GM23338 (cell line): ENCODE measurements around the gene HMCN2. TPM values are rescaled to one million over a fixed set of nuclear protein-coding genes. Genes with fewer than 3 reads are reported as not detected.

Experiments
- ATAC-seq: fragments of 200-7000 bp; cut with Tn5 transposase; 3 replicates; pipeline ENCODE4 v1.9.1; 2020
- DNase-seq: peaks from one replicate; pipeline ENCODE4 v3.0.0-alpha.2; 2015; ENCODE audit warnings: low spot score
- H2AFZ ChIP-seq: fragments of 200-600 bp; sonication (generic); 2 replicates; pipeline ENCODE4 v1.8.0; 2016; ENCODE audit warnings: antibody characterized with exemption, mild to moderate bottlenecking, moderate library complexity
- H3F3A ChIP-seq: fragments of 200-600 bp; sonication (generic); replicated peaks from 2 replicates; pipeline ENCODE4 v1.8.0; 2017; ENCODE audit warnings: antibody characterized with exemption, mixed run types, low read depth
- H3K27ac ChIP-seq: fragments of 200-600 bp; sonication (generic); 2 replicates; pipeline ENCODE4 v1.6.1; 2016; ENCODE audit warnings: low read depth
- H3K27me3 ChIP-seq: fragments of 200-600 bp; sonication (generic); 2 replicates; pipeline ENCODE4 v1.8.0; 2016; ENCODE audit warnings: mild to moderate bottlenecking, mixed run types, moderate library complexity; ENCODE audit not compliant: insufficient read depth
- H3K36me3 ChIP-seq: fragments of 200-600 bp; sonication (generic); 2 replicates; pipeline ENCODE4 v1.8.0; 2016; ENCODE audit warnings: mild to moderate bottlenecking; ENCODE audit not compliant: insufficient read depth
- H3K4me1 ChIP-seq: fragments of 200-600 bp; sonication (generic); 2 replicates; pipeline ENCODE4 v1.8.0; 2016; ENCODE audit warnings: mild to moderate bottlenecking, moderate library complexity; ENCODE audit not compliant: insufficient read depth
- H3K4me2 ChIP-seq: fragments of 200-600 bp; sonication (generic); 2 replicates; pipeline ENCODE4 v1.7.1; 2017; ENCODE audit warnings: mixed run types
- H3K4me3 ChIP-seq: fragments of 200-600 bp; sonication (generic); 2 replicates; pipeline ENCODE4 v1.6.1; 2016; ENCODE audit warnings: mixed run types
- H3K79me2 ChIP-seq: fragments of 200-600 bp; sonication (generic); replicated peaks from 2 replicates; pipeline ENCODE4 v1.8.0; 2017; ENCODE audit warnings: mild to moderate bottlenecking; ENCODE audit not compliant: insufficient read depth
- H3K9me2 ChIP-seq: fragments of 200-600 bp; sonication (generic); 2 replicates; pipeline ENCODE4 v1.8.0; 2017; ENCODE audit not compliant: insufficient read depth
- H4K20me1 ChIP-seq: fragments of 200-600 bp; sonication (generic); replicated peaks from 2 replicates; pipeline ENCODE4 v1.8.0; 2017; ENCODE audit warnings: mild to moderate bottlenecking; ENCODE audit not compliant: insufficient read depth
- H3K27ac Mint-ChIP-seq: 2 replicates; pipeline ENCODE4 v1.8.0; 2020; ENCODE audit warnings: inconsistent platforms, mild to moderate bottlenecking, moderate library complexity, mixed read lengths
- H3K27me3 Mint-ChIP-seq: 3 replicates; pipeline ENCODE4 v1.8.0; 2022; ENCODE audit warnings: low read depth, mild to moderate bottlenecking, moderate library complexity, mixed read lengths, inconsistent platforms; ENCODE audit not compliant: insufficient read depth, poor library complexity
- H3K36me3 Mint-ChIP-seq: 3 replicates; pipeline ENCODE4 v1.8.0; 2021; ENCODE audit warnings: low read depth, mild to moderate bottlenecking, inconsistent platforms, moderate library complexity, mixed read lengths
- H3K4me1 Mint-ChIP-seq: 3 replicates; pipeline ENCODE4 v1.8.0; 2020; ENCODE audit warnings: mild to moderate bottlenecking, inconsistent platforms, mixed read lengths
- H3K4me3 Mint-ChIP-seq: 3 replicates; pipeline ENCODE4 v1.8.0; 2021; ENCODE audit warnings: moderate library complexity, mild to moderate bottlenecking, inconsistent platforms, mixed read lengths
- H3K9me3 Mint-ChIP-seq: 3 replicates; pipeline ENCODE4 v1.8.0; 2020; ENCODE audit warnings: moderate library complexity, mild to moderate bottlenecking, inconsistent platforms, mixed read lengths
- CREB1 ChIP-seq: fragments of 250-450 bp; sonication (Bioruptor Pico); IDR thresholded peaks from 2 replicates; pipeline ENCODE4 v1.5.0; 2020; ENCODE audit warnings: low read depth, mild to moderate bottlenecking, moderate library complexity
- EZH2 ChIP-seq: fragments of 200-600 bp; sonication (generic); IDR thresholded peaks from one replicate; pipeline ENCODE4 v1.8.0; 2017; ENCODE audit warnings: antibody characterized with exemption, mild to moderate bottlenecking, low read depth; ENCODE audit not compliant: unreplicated experiment
- EZH2phosphoT487 ChIP-seq: fragments of 200-600 bp; sonication (generic); IDR thresholded peaks from one replicate; pipeline ENCODE4 v1.8.1; 2018; ENCODE audit warnings: antibody characterized with exemption; ENCODE audit not compliant: unreplicated experiment
- JUNB ChIP-seq: IDR thresholded peaks from one replicate; pipeline ENCODE4 v1.6.1; 2016; ENCODE audit warnings: antibody characterized with exemption; ENCODE audit not compliant: unreplicated experiment
- NANOG ChIP-seq: IDR thresholded peaks from 2 replicates; pipeline ENCODE4 v1.6.1; 2016; ENCODE audit warnings: antibody characterized with exemption, borderline replicate concordance
- POLR2AphosphoS5 ChIP-seq: IDR thresholded peaks from 2 replicates; pipeline ENCODE4 v1.6.1; 2016; ENCODE audit warnings: antibody characterized with exemption, low read depth
- STAT1 ChIP-seq: IDR thresholded peaks from one replicate; pipeline ENCODE4 v1.6.1; 2016; ENCODE audit warnings: antibody characterized with exemption; ENCODE audit not compliant: unreplicated experiment
- ZNF114 ChIP-seq: fragments of 250-450 bp; sonication (Bioruptor Pico); IDR thresholded peaks from 2 replicates; pipeline ENCODE4 v1.5.0; 2020; ENCODE audit warnings: mild to moderate bottlenecking, moderate library complexity
- ZNF331 ChIP-seq: fragments of 250-450 bp; sonication (Bioruptor Pico); IDR thresholded peaks from 2 replicates; pipeline ENCODE4 v1.5.0; 2020; ENCODE audit warnings: low read depth, mild to moderate bottlenecking, moderate library complexity
- polyA plus RNA-seq: library from polyadenylated mRNA; unstranded; fragments of >200 nt; fragmentation: Nextera tagmentation; extraction: Ambion mirVana; gene quantifications from 2 replicates; pipeline ENCODE4 v1.2.1, GENCODE V29; 2016
- total RNA-seq: library from RNA; depleted of rRNA; stranded (reverse); fragments of >200 nt; shearing (Covaris generic); gene quantifications from 2 replicates; pipeline ENCODE4 v1.2.3, GENCODE V29; 2014
- TF ChIP-seq, protein P1 (sequence below): fragments of 250-450 bp; sonication (Bioruptor Pico); IDR thresholded peaks from 2 replicates; pipeline ENCODE4 v1.5.0; 2020; ENCODE audit warnings: mild to moderate bottlenecking, moderate library complexity
- TF ChIP-seq, protein P2 (sequence below), 2 experiments: fragments of 200-600 bp in 1 of 2; sonication (generic) in 1 of 2; conservative IDR thresholded peaks; 2 replicates each; pipeline versions ENCODE4 v1.5.1 to v1.6.1; 2016 to 2017; ENCODE audit warnings: antibody characterized with exemption in 2 of 2, low read depth in 2 of 2, mild to moderate bottlenecking in 2 of 2, moderate library complexity in 1 of 2
- TF ChIP-seq, protein P3 (sequence below): IDR thresholded peaks from one replicate; pipeline ENCODE4 v1.6.1; 2018; ENCODE audit warnings: antibody characterized with exemption; ENCODE audit not compliant: unreplicated experiment
- TF ChIP-seq, protein P4 (sequence below): IDR thresholded peaks from 2 replicates; pipeline ENCODE4 v1.6.1; 2016; ENCODE audit warnings: antibody characterized with exemption

The HMCN2 gene
- total and polyA plus RNA-seq, 2 experiments from 2014 or later, result 1.3 to 4.7 TPM

DNA sequence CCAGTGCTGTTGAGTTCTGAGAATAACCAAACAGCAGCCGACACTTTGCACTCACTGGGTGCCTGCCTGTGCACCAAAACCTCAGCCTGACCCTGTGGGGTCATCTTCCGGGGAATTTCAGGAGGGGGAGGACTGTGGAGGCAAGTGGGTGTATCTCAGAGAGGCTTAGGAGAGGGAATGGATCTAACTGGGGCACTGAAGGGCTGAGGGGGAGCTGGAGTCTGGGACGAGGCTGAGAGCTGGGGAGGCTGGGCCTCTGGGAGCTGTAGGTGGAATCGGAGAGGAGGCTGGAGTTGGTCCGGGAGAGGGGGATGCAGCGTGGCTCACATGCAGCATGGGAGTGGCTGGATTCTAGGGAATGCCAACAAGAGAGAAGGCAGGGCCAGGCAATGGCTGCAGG, 164.3 kb downstream of the HMCN2 start:
- Histone ChIP-seq H3F3A (no peaks in the 10 kb centered on the region; the same call in 1 of the 2 replicates), H3K27me3 (peaks cover 25% of the 10 kb centered on the region), H3K4me3 (no peak overlapping the region), H3K27ac (no peak overlapping the region), H4K20me1 (no peaks in the 10 kb centered on the region), H3K9me2 (no peaks in the 10 kb centered on the region), H3K36me3 (no peaks in the 10 kb centered on the region), H2AFZ (no peak overlapping the region), H3K79me2 (no peaks in the 10 kb centered on the region), H3K4me1 (no peaks in the 10 kb centered on the region), H3K4me2 (no peak overlapping the region)
- Mint-ChIP-seq H3K27me3 (peaks cover 25% of the 10 kb centered on the region), H3K27ac (no peak overlapping the region), H3K9me3 (no peaks in the 10 kb centered on the region), H3K36me3 (peaks cover 6% of the 10 kb centered on the region; the same call in 1 of the 3 replicates), H3K4me1 (peaks cover 6% of the 10 kb centered on the region), H3K4me3 (no peak overlapping the region; the same call in 2 of the 3 replicates)
- DNase-seq (no peak), ATAC-seq (no peak)
- TF ChIP-seq, protein P1, sequence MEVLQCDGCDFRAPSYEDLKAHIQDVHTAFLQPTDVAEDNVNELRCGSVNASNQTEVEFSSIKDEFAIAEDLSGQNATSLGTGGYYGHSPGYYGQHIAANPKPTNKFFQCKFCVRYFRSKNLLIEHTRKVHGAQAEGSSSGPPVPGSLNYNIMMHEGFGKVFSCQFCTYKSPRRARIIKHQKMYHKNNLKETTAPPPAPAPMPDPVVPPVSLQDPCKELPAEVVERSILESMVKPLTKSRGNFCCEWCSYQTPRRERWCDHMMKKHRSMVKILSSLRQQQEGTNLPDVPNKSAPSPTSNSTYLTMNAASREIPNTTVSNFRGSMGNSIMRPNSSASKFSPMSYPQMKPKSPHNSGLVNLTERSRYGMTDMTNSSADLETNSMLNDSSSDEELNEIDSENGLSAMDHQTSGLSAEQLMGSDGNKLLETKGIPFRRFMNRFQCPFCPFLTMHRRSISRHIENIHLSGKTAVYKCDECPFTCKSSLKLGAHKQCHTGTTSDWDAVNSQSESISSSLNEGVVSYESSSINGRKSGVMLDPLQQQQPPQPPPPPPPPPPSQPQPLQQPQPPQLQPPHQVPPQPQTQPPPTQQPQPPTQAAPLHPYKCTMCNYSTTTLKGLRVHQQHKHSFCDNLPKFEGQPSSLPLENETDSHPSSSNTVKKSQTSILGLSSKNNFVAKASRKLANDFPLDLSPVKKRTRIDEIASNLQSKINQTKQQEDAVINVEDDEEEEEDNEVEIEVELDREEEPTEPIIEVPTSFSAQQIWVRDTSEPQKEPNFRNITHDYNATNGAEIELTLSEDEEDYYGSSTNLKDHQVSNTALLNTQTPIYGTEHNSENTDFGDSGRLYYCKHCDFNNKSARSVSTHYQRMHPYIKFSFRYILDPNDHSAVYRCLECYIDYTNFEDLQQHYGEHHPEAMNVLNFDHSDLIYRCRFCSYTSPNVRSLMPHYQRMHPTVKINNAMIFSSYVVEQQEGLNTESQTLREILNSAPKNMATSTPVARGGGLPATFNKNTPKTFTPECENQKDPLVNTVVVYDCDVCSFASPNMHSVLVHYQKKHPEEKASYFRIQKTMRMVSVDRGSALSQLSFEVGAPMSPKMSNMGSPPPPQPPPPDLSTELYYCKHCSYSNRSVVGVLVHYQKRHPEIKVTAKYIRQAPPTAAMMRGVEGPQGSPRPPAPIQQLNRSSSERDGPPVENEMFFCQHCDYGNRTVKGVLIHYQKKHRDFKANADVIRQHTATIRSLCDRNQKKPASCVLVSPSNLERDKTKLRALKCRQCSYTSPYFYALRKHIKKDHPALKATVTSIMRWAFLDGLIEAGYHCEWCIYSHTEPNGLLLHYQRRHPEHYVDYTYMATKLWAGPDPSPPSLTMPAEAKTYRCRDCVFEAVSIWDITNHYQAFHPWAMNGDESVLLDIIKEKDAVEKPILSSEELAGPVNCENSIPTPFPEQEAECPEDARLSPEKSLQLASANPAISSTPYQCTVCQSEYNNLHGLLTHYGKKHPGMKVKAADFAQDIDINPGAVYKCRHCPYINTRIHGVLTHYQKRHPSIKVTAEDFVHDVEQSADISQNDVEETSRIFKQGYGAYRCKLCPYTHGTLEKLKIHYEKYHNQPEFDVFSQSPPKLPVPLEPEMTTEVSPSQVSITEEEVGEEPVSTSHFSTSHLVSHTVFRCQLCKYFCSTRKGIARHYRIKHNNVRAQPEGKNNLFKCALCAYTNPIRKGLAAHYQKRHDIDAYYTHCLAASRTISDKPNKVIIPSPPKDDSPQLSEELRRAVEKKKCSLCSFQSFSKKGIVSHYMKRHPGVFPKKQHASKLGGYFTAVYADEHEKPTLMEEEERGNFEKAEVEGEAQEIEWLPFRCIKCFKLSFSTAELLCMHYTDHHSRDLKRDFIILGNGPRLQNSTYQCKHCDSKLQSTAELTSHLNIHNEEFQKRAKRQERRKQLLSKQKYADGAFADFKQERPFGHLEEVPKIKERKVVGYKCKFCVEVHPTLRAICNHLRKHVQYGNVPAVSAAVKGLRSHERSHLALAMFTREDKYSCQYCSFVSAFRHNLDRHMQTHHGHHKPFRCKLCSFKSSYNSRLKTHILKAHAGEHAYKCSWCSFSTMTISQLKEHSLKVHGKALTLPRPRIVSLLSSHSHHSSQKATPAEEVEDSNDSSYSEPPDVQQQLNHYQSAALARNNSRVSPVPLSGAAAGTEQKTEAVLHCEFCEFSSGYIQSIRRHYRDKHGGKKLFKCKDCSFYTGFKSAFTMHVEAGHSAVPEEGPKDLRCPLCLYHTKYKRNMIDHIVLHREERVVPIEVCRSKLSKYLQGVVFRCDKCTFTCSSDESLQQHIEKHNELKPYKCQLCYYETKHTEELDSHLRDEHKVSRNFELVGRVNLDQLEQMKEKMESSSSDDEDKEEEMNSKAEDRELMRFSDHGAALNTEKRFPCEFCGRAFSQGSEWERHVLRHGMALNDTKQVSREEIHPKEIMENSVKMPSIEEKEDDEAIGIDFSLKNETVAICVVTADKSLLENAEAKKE (CRISPR knock-in tag), result no peak
- TF ChIP-seq ZNF331 (CRISPR knock-in tag), result no peak
- TF ChIP-seq JUNB, result no peak
- TF ChIP-seq, protein P2, sequence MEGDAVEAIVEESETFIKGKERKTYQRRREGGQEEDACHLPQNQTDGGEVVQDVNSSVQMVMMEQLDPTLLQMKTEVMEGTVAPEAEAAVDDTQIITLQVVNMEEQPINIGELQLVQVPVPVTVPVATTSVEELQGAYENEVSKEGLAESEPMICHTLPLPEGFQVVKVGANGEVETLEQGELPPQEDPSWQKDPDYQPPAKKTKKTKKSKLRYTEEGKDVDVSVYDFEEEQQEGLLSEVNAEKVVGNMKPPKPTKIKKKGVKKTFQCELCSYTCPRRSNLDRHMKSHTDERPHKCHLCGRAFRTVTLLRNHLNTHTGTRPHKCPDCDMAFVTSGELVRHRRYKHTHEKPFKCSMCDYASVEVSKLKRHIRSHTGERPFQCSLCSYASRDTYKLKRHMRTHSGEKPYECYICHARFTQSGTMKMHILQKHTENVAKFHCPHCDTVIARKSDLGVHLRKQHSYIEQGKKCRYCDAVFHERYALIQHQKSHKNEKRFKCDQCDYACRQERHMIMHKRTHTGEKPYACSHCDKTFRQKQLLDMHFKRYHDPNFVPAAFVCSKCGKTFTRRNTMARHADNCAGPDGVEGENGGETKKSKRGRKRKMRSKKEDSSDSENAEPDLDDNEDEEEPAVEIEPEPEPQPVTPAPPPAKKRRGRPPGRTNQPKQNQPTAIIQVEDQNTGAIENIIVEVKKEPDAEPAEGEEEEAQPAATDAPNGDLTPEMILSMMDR (conservative IDR thresholded peaks at IDR 0.05; ENCODE audit: low read depth in 2 of 2), result no peak
- TF ChIP-seq, protein P3, sequence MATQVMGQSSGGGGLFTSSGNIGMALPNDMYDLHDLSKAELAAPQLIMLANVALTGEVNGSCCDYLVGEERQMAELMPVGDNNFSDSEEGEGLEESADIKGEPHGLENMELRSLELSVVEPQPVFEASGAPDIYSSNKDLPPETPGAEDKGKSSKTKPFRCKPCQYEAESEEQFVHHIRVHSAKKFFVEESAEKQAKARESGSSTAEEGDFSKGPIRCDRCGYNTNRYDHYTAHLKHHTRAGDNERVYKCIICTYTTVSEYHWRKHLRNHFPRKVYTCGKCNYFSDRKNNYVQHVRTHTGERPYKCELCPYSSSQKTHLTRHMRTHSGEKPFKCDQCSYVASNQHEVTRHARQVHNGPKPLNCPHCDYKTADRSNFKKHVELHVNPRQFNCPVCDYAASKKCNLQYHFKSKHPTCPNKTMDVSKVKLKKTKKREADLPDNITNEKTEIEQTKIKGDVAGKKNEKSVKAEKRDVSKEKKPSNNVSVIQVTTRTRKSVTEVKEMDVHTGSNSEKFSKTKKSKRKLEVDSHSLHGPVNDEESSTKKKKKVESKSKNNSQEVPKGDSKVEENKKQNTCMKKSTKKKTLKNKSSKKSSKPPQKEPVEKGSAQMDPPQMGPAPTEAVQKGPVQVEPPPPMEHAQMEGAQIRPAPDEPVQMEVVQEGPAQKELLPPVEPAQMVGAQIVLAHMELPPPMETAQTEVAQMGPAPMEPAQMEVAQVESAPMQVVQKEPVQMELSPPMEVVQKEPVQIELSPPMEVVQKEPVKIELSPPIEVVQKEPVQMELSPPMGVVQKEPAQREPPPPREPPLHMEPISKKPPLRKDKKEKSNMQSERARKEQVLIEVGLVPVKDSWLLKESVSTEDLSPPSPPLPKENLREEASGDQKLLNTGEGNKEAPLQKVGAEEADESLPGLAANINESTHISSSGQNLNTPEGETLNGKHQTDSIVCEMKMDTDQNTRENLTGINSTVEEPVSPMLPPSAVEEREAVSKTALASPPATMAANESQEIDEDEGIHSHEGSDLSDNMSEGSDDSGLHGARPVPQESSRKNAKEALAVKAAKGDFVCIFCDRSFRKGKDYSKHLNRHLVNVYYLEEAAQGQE, result no peak
- no peak for TF ChIP-seq NANOG
- TF ChIP-seq STAT1, result no peak
- TF ChIP-seq POLR2AphosphoS5, result no peak
- TF ChIP-seq, protein P4, sequence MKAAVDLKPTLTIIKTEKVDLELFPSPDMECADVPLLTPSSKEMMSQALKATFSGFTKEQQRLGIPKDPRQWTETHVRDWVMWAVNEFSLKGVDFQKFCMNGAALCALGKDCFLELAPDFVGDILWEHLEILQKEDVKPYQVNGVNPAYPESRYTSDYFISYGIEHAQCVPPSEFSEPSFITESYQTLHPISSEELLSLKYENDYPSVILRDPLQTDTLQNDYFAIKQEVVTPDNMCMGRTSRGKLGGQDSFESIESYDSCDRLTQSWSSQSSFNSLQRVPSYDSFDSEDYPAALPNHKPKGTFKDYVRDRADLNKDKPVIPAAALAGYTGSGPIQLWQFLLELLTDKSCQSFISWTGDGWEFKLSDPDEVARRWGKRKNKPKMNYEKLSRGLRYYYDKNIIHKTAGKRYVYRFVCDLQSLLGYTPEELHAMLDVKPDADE, result no peak
- TF ChIP-seq EZH2, result no peak
- TF ChIP-seq ZNF114 (CRISPR knock-in tag), result no peak
- no peak for TF ChIP-seq CREB1 (CRISPR knock-in tag)
- no peak for TF ChIP-seq EZH2phosphoT487
